ENCODE measurements around the gene FILIP1.

FILIP1 gene

DNA sequence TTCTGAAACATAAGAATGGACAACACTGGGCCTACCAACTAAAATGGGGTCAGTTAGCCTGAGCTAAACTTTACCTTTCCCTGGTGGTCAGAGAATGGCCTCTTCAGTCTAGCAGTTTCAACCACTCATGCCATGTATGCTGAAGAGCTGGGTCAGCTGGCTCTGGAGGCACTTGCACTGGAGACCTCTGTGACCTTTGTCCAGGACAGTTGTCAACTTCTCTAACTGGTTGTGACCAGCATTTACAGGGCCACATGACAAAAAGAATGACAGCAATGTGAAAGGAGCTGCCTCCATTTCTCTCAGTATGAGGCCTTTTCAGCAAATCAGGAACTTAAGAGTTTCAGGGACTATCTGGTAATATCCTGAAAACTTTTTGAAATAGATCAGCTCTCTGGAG lies 149.1 kb downstream of the FILIP1 start:
- TF ChIP-seq YY1 (IDR thresholded peaks at IDR 0.05; ENCODE audit: low read depth), result no peak
- TF ChIP-seq TAF1 (IDR thresholded peaks at IDR 0.05; ENCODE audit: low read depth), result no peak
- no peak for TF ChIP-seq ZBTB7A (IDR thresholded peaks at IDR 0.05; ENCODE audit: low read depth)
- TF ChIP-seq, protein P1, sequence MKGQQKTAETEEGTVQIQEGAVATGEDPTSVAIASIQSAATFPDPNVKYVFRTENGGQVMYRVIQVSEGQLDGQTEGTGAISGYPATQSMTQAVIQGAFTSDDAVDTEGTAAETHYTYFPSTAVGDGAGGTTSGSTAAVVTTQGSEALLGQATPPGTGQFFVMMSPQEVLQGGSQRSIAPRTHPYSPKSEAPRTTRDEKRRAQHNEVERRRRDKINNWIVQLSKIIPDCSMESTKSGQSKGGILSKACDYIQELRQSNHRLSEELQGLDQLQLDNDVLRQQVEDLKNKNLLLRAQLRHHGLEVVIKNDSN (IDR thresholded peaks at IDR 0.05), result no peak
- no peak for TF ChIP-seq CEBPB (IDR thresholded peaks at IDR 0.05)
- no peak for TF ChIP-seq FOXM1 (IDR thresholded peaks at IDR 0.05; ENCODE audit: borderline replicate concordance, low read depth)

DNA sequence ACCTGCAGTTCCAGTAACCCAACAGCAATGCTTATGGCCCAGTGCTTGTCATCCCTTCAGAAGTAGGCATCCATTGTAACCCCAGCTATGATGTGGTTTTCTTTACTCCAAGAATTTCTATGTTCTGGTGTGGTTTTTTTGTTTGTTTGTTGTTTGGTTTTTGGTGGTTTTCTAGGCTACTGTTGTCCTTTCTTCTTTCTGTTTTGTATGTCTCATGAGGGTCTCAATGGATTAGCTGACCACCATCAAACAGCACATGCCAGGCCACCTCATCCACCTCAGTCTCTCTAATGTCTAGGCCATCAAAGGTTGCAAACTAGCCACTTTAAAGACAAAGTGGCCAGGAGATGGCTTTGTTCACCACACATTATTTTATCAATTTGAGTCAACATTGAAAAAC lies 149.6 kb downstream of the FILIP1 start:
- no peak for TF ChIP-seq NFIC (IDR thresholded peaks at IDR 0.05)

DNA sequence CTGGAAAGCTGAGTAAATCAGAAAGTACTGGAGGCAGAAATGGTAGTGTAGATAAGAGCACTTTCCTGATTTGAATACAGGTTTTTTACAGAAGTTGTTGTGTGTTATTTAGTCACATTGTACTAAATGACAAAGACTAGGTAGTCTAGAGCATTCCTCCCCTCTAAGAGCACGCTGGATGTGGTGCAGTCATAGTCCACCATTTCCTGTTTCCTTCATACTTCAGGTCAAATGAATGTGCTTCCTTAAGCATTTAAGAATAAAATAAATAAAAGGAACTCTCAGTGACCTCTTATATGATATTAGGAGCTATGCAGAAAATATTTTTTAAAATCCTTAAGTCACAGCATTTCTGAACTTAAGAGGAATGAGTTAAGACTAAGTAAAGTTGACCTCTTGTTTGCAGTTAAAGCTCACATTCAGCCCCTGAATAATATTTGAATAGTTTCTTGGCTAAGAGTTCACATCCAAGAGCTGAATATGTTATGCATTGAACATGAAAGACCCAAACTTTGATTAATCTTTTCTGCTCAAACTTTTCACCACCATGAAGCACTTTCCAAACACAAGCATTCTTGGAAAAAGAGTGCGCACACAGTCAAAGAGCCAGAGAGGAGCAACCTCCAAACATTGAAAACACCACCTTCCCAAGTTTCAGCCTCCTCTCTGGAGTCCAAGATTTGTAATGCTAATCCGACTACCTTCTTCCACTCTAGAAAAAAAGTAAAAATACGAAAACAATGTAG lies 155.6 kb downstream of the FILIP1 start:
- TF ChIP-seq CEBPB (IDR thresholded peaks at IDR 0.05), result no peak
- no peak for TF ChIP-seq TAF1 (IDR thresholded peaks at IDR 0.05; ENCODE audit: low read depth)
- TF ChIP-seq, protein P2, sequence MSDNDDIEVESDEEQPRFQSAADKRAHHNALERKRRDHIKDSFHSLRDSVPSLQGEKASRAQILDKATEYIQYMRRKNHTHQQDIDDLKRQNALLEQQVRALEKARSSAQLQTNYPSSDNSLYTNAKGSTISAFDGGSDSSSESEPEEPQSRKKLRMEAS (IDR thresholded peaks at IDR 0.05), result no peak
- TF ChIP-seq RAD21 (IDR thresholded peaks at IDR 0.05; ENCODE audit: low read depth), result no peak
- TF ChIP-seq ZBTB7A (IDR thresholded peaks at IDR 0.05; ENCODE audit: low read depth), result no peak

DNA sequence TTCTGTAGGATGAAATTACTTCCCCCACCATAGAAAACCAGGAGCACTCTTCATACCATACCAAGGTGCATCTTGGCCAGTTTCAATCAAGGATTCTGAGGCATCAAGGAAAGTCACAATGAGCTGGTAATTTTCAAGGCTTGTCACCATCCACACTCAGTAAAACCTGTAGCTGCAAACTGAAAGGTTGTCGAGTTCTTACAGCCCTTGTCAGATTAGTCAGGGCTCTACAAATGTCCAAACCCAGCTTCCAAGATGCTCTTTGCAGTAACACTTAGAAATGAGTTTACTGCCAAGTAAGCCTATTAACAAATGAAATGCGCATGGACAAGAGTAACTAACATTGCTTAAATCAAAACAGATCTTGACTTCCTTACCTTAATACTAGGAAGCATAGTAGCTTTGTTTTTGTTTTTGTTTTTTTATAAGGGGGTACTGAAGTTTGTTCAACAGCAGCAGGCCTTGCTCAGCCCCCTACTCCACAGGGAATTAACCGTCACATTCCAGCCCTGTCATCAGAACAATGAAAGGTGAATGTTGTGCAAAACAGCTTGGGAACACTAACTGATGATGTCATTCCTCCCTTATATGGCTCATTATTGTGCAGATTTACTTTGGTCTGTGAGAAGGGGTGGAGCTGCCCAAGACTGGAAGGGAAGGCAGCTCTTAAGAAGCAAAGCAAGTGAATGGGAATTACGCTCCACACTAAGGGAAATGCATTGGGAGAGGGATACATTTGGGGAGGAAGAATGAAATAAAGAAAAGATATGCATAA lies 159.1 kb downstream of the FILIP1 start:
- TF ChIP-seq TAF1 (IDR thresholded peaks at IDR 0.05; ENCODE audit: low read depth), result no peak
- no peak for TF ChIP-seq ZBTB7A (IDR thresholded peaks at IDR 0.05; ENCODE audit: low read depth)
- TF ChIP-seq NFIC (IDR thresholded peaks at IDR 0.05), result no peak
- no peak for TF ChIP-seq RAD21 (IDR thresholded peaks at IDR 0.05; ENCODE audit: low read depth)
- TF ChIP-seq YY1 (IDR thresholded peaks at IDR 0.05; ENCODE audit: low read depth), result no peak
- peak; percentile 90 for TF ChIP-seq CEBPB (IDR thresholded peaks at IDR 0.05)
- TF ChIP-seq, protein P2 (IDR thresholded peaks at IDR 0.05), result peak; percentile 49; the same call in 1 of the 2 replicates
- peak; percentile 76; the same call in 1 of the 2 replicates for TF ChIP-seq EP300 (IDR thresholded peaks at IDR 0.05; ENCODE audit: borderline replicate concordance)
- TF ChIP-seq, protein P1 (IDR thresholded peaks at IDR 0.05), result no peak
- TF ChIP-seq CREB1 (IDR thresholded peaks at IDR 0.05; ENCODE audit: low read depth), result peak; percentile 67
- peak; percentile 43; the same call in 1 of the 2 replicates for TF ChIP-seq TCF12 (IDR thresholded peaks at IDR 0.05; ENCODE audit: low read depth)
- TF ChIP-seq EGR1 (IDR thresholded peaks at IDR 0.05), result no peak
- TF ChIP-seq, protein P3, sequence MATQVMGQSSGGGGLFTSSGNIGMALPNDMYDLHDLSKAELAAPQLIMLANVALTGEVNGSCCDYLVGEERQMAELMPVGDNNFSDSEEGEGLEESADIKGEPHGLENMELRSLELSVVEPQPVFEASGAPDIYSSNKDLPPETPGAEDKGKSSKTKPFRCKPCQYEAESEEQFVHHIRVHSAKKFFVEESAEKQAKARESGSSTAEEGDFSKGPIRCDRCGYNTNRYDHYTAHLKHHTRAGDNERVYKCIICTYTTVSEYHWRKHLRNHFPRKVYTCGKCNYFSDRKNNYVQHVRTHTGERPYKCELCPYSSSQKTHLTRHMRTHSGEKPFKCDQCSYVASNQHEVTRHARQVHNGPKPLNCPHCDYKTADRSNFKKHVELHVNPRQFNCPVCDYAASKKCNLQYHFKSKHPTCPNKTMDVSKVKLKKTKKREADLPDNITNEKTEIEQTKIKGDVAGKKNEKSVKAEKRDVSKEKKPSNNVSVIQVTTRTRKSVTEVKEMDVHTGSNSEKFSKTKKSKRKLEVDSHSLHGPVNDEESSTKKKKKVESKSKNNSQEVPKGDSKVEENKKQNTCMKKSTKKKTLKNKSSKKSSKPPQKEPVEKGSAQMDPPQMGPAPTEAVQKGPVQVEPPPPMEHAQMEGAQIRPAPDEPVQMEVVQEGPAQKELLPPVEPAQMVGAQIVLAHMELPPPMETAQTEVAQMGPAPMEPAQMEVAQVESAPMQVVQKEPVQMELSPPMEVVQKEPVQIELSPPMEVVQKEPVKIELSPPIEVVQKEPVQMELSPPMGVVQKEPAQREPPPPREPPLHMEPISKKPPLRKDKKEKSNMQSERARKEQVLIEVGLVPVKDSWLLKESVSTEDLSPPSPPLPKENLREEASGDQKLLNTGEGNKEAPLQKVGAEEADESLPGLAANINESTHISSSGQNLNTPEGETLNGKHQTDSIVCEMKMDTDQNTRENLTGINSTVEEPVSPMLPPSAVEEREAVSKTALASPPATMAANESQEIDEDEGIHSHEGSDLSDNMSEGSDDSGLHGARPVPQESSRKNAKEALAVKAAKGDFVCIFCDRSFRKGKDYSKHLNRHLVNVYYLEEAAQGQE (IDR thresholded peaks at IDR 0.05; ENCODE audit: low read depth), result no peak
- peak; percentile 57; the same call in 1 of the 2 replicates for TF ChIP-seq FOXM1 (IDR thresholded peaks at IDR 0.05; ENCODE audit: borderline replicate concordance, low read depth)
- TF ChIP-seq TEAD4 (IDR thresholded peaks at IDR 0.05), result peak; percentile 94

DNA sequence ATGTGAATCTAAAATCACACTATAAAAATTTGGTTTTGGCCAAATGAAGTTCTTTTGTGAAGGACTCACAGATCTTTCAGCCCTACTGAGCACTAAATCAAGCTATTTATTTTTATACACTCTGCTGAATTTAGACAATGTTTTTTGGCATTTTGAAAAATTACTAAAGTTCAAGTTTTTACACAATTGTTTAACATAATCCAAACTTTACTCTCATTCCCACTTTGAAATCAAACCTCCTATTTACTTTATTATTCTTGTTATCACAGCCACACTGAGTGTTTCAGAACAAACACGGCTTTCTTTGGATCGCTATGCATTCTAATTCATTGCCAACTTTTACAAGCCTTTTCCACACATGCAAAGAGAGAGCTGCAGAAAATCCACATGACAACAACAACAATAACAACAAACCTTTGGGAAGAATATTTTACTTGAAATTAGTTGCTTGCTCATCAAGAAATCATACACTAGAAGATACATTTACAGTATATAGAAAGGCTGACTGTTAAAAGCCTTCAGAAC lies 159.9 kb downstream of the FILIP1 start:
- TF ChIP-seq TCF12 (IDR thresholded peaks at IDR 0.05; ENCODE audit: low read depth) (no peak), YY1 (IDR thresholded peaks at IDR 0.05; ENCODE audit: low read depth) (no peak), EGR1 (IDR thresholded peaks at IDR 0.05) (no peak), NFIC (IDR thresholded peaks at IDR 0.05) (peak; percentile 39; the same call in 1 of the 2 replicates), TEAD4 (IDR thresholded peaks at IDR 0.05) (no peak)
- TF ChIP-seq, protein P3 (IDR thresholded peaks at IDR 0.05; ENCODE audit: low read depth), result no peak

DNA sequence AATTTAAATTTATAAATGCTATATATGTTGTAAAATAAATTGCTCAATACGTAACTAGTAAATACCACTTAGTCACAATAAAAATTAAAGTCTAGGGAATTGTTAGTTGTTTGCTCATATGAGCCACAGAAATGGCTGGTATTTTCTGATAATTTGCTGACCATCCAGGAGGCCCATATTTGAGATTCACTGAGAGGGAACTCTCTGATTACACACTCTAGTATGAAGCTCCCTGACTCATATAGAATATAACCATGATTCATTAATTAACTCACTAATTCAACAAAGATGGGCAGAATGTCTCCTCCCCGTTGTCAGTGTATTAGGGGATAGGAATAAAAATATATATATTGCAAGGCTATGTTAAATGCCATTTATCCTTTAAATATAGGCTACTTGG lies 162.4 kb downstream of the FILIP1 start:
- TF ChIP-seq YY1 (IDR thresholded peaks at IDR 0.05; ENCODE audit: low read depth) (no peak), FOXM1 (IDR thresholded peaks at IDR 0.05; ENCODE audit: borderline replicate concordance, low read depth) (no peak), CEBPB (IDR thresholded peaks at IDR 0.05) (no peak), ZBTB7A (IDR thresholded peaks at IDR 0.05; ENCODE audit: low read depth) (no peak), NFIC (IDR thresholded peaks at IDR 0.05) (no peak), EP300 (IDR thresholded peaks at IDR 0.05; ENCODE audit: borderline replicate concordance) (no peak), EGR1 (IDR thresholded peaks at IDR 0.05) (no peak), TCF12 (IDR thresholded peaks at IDR 0.05; ENCODE audit: low read depth) (no peak), TEAD4 (IDR thresholded peaks at IDR 0.05) (no peak), RAD21 (IDR thresholded peaks at IDR 0.05; ENCODE audit: low read depth) (no peak), CREB1 (IDR thresholded peaks at IDR 0.05; ENCODE audit: low read depth) (no peak), TAF1 (IDR thresholded peaks at IDR 0.05; ENCODE audit: low read depth) (no peak)
- TF ChIP-seq, protein P2 (IDR thresholded peaks at IDR 0.05), result no peak
- TF ChIP-seq, protein P3 (IDR thresholded peaks at IDR 0.05; ENCODE audit: low read depth), result no peak
- TF ChIP-seq, protein P1 (IDR thresholded peaks at IDR 0.05), result no peak
